Measurements from ENCODE around the gene ZBP1. TPM values are rescaled to one million over a fixed set of nuclear protein-coding genes. Genes with fewer than 3 reads are reported as not detected.

Gene ZBP1
- total RNA-seq (1 to 10 TPM; 1.0 to 5.3 TPM), polyA plus RNA-seq (ENCODE audit: insufficient read length in 6 of 6) (under 1 TPM in 4 of 6 donors, not detected in 2; 0.11 to 0.57 (median 0.18) TPM)
- long read RNA-seq, donor 1: 0 reads
- long read RNA-seq, donor 2: 0 reads
- long read RNA-seq, donor 3: 0 reads
- long read RNA-seq, donor 4, partial matches to known transcripts: 0 of 1 reads
- long read RNA-seq, donor 4, other reads (novel, unspliced or antisense): 1 of 1 reads
- long read RNA-seq, donor 5: 0 reads
- long read RNA-seq, donor 6: 0 reads
- long read RNA-seq, donor 7: 0 reads
- long read RNA-seq, donor 8: 0 reads
- long read RNA-seq, donor 9: 0 reads
- long read RNA-seq, donor 10, partial matches to known transcripts: 0 of 1 reads
- long read RNA-seq, donor 10, other reads (novel, unspliced or antisense): 1 of 1 reads
- long read RNA-seq, donor 11: 0 reads
- long read RNA-seq, donor 12: 0 reads

GRCh38 chr20:57620274-57620990, at the start of gene ZBP1:
Gene ZBP1, minus strand, starts transcription at chr20:57620426. Its CDS starts 131 bp downstream, at chr20:57620295.
- no peaks in the 10 kb centered on the region for H3K36me3 ChIP-seq
- DNase-seq (peak in 2 of 4 donors; percentile 56 to 77), ATAC-seq (peak; percentile 11)
- peaks cover 0 to 6% of the 10 kb centered on the region in 2 donors for H3K9me3 ChIP-seq
- no peak for TF ChIP-seq CTCF (IDR thresholded peaks at IDR 0.05)
- intact Hi-C loops (cut with DNase I): no loop called here
- peak within 1 kb of the TSS; percentile 29 to 89 for H3K27ac ChIP-seq
- H3K27me3 ChIP-seq: no peaks in the 10 kb centered on the region
- peaks cover 0 to 40% of the 10 kb centered on the region in 2 donors for H3K4me1 ChIP-seq
- peak within 1 kb of the TSS in 1 of 2 donors; percentile 23 for H3K4me3 ChIP-seq

GRCh38 chr20:57669632-57670031, 49.4 kb upstream of the ZBP1 start:
- H3K9me3 ChIP-seq: no peaks in the 10 kb centered on the region
- DNase-seq (no peak), ATAC-seq (no peak)
- H3K27me3 ChIP-seq: peaks cover 0 to 9% of the 10 kb centered on the region in 2 donors
- TF ChIP-seq CTCF (IDR thresholded peaks at IDR 0.05): no peak
- no peak overlapping the region for H3K27ac ChIP-seq
- intact Hi-C loops (cut with DNase I): no loop called here
- H3K4me1 ChIP-seq: peaks cover 14 to 22% of the 10 kb centered on the region in 2 donors
- peaks cover 0 to 5% of the 10 kb centered on the region in 2 donors for H3K36me3 ChIP-seq
- no peak overlapping the region for H3K4me3 ChIP-seq

- no peak overlapping the region for H3K4me3 ChIP-seq
- intact Hi-C loops (cut with DNase I): no loop called here
- H3K4me1 ChIP-seq: peaks cover 14 to 17% of the 10 kb centered on the region in 2 donors
- peak; percentile 81 for ATAC-seq
- peak in 3 of 4 donors; percentile 68 to 85 (median 82) for DNase-seq
- H3K36me3 ChIP-seq: peaks cover 0 to 5% of the 10 kb centered on the region in 2 donors
- H3K9me3 ChIP-seq: no peaks in the 10 kb centered on the region
- no peak for TF ChIP-seq CTCF (IDR thresholded peaks at IDR 0.05)
- H3K27me3 ChIP-seq: peaks cover 0 to 9% of the 10 kb centered on the region in 2 donors
- H3K27ac ChIP-seq: peak overlapping the region in 1 of 2 donors; percentile 13
Measured at GRCh38 chr20:57667924-57668782, 47.9 kb upstream of the ZBP1 start.

GRCh38 chr20:57667388-57667787, 47.2 kb upstream of the ZBP1 start:
- TF ChIP-seq CTCF (IDR thresholded peaks at IDR 0.05): no peak
- peaks cover 0 to 6% of the 10 kb centered on the region in 2 donors for H3K27me3 ChIP-seq
- no peak overlapping the region for H3K4me3 ChIP-seq
- ATAC-seq (no peak), DNase-seq (peak in 1 of 4 donors; percentile 65)
- peak overlapping the region in 1 of 2 donors; percentile 19 for H3K27ac ChIP-seq
- peaks cover 0 to 5% of the 10 kb centered on the region in 2 donors for H3K36me3 ChIP-seq
- H3K4me1 ChIP-seq: peaks cover 9 to 10% of the 10 kb centered on the region in 2 donors
- intact Hi-C loops (cut with DNase I): no loop called here
- no peaks in the 10 kb centered on the region for H3K9me3 ChIP-seq
